Measurements from ENCODE around the gene SIN3A.
A peak's percentile ranks its signal among the peaks of the same experiment; 100 is the strongest.

Gene SIN3A

GRCh38 chr15:75369897-75370581 is 81.5 kb downstream of the SIN3A start:
- DNase-seq, result no peak

- DNase-seq, result no peak
Measured at GRCh38 chr15:75368689-75369239, 82.7 kb downstream of the SIN3A start.

- peak; percentile 81 for DNase-seq
Measured at GRCh38 chr15:75367913-75368688, 83.4 kb downstream of the SIN3A start, which contains the start of gene MAN2C1. Gene MAN2C1 (minus strand): TSS chr15:75368607. CDS start chr15:75368583, 24 bp downstream.

GRCh38 chr15:75367406-75367912 is 84.0 kb downstream of the SIN3A start:
- DNase-seq, result no peak

- no peak for DNase-seq
Measured at GRCh38 chr15:75367006-75367405, 84.5 kb downstream of the SIN3A start.

- no peak for DNase-seq
Measured at GRCh38 chr15:75366163-75366562, 85.3 kb downstream of the SIN3A start.

GRCh38 chr15:75364881-75365280 is 86.6 kb downstream of the SIN3A start:
- DNase-seq, result no peak

GRCh38 chr15:75363786-75364185 is 87.7 kb downstream of the SIN3A start:
- no peak for DNase-seq

- no peak for DNase-seq
Measured at GRCh38 chr15:75362642-75363249, 88.7 kb downstream of the SIN3A start.

GRCh38 chr15:75361989-75362641 is 89.4 kb downstream of the SIN3A start:
- no peak for DNase-seq

- no peak for DNase-seq
Measured at GRCh38 chr15:75361361-75361988, 90.0 kb downstream of the SIN3A start.

GRCh38 chr15:75360856-75361255 is 90.6 kb downstream of the SIN3A start:
- no peak for DNase-seq

- DNase-seq, result no peak
Measured at GRCh38 chr15:75360391-75360790, 91.1 kb downstream of the SIN3A start.

GRCh38 chr15:75359537-75360250 is 91.8 kb downstream of the SIN3A start:
- no peak for DNase-seq

- DNase-seq, result no peak
Measured at GRCh38 chr15:75358771-75359536, 92.5 kb downstream of the SIN3A start.

- DNase-seq, result no peak
Measured at GRCh38 chr15:75357976-75358673, 93.4 kb downstream of the SIN3A start.

- DNase-seq, result no peak
Measured at GRCh38 chr15:75356517-75356916, 95.0 kb downstream of the SIN3A start.

- DNase-seq, result no peak
Measured at GRCh38 chr15:75356006-75356405, 95.5 kb downstream of the SIN3A start.

- no peak for DNase-seq
Measured at GRCh38 chr15:75355369-75355768, 96.1 kb downstream of the SIN3A start.

- no peak for DNase-seq
Measured at GRCh38 chr15:75354454-75354853, 97.0 kb downstream of the SIN3A start.
